ENCODE results near the gene IL23A. TPM values are rescaled to one million over a fixed set of nuclear protein-coding genes. Genes with fewer than 3 reads are reported as not detected.

IL23A gene
- total and polyA plus RNA-seq, 10 of the 15 experiments (the other 5 are each of a cell fraction or from before 2014, with no cell fraction given), result 3.3 to 11.1 (median 5.2) TPM

DNA sequence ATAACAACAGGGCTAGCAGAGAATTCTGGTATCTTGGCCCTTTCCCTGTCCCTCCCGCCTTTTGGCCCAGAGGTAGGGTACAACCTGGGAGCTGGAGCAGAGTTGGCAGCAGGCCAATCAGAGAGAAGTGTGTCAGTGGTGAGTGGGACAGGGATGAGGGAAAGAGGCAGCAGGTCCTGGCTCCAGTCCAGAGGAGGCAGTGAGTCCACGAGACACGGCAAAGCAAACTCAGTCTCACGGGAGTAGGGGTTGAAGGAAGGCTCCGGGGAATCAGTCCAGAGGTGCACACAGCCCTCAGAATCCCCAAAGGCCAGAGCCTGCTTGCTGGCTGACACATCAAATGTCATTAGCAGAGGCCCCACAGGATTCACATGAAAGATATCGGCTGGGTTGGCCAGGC, 12.2 kb upstream of the IL23A start:
- DNase-seq (ENCODE audit: low read depth, low spot score) (no peak), FAIRE-seq (no peak), ATAC-seq (no peak)
- H3K9ac ChIP-seq (ENCODE audit: control insufficient read depth, insufficient read depth, low read length), result no peak overlapping the region
- H3K4me3 ChIP-seq, result no peak overlapping the region
- ChIA-PET POLR2A (interaction anchor here (0.6 to 1.4 kb wide), 2 partner anchors 9 to 32 kb away, joined by 3 to 4 read pairs; no protein-coding TSS in a partner anchor), SMC1A (ENCODE audit: uncharacterized antibody, unreplicated experiment) (interaction anchor here (0.7 kb wide), 1 partner anchor 137 kb away, joined by 4 read pairs; no protein-coding TSS in a partner anchor), RAD21 (ENCODE audit: unreplicated experiment) (no interaction called here), CTCF (interaction anchor here (2.5 kb wide), 1 partner anchor 137 kb away, joined by 6 read pairs; no protein-coding TSS in a partner anchor)
- H3K4me1 ChIP-seq (ENCODE audit: control insufficient read depth, insufficient read depth, low read length), result no peaks in the 10 kb centered on the region
- TF ChIP-seq RBBP5 (conservative IDR thresholded peaks at IDR 0.05) (no peak), HDAC2 (IDR thresholded peaks at IDR 0.05) (no peak), EZH2 (IDR thresholded peaks at IDR 0.05; ENCODE audit: borderline replicate concordance, control insufficient read depth, low read depth, low read length) (no peak), JUND (IDR thresholded peaks at IDR 0.05; ENCODE audit: low read depth, low read length) (no peak), KLF5 (IDR thresholded peaks at IDR 0.05; ENCODE audit: partially characterized antibody) (no peak), YY1 (IDR thresholded peaks at IDR 0.05; ENCODE audit: low read depth, low read length) (no peak), ZNF24 (IDR thresholded peaks at IDR 0.05) (no peak), PAX5 (IDR thresholded peaks at IDR 0.05; ENCODE audit: borderline replicate concordance, low read depth, low read length) (no peak), ZSCAN29 (IDR thresholded peaks at IDR 0.05) (no peak), LARP7 (IDR thresholded peaks at IDR 0.05) (no peak), KAT2A (conservative IDR thresholded peaks at IDR 0.05; ENCODE audit: control insufficient read depth, low read depth, low read length) (no peak), POLR2AphosphoS2 (IDR thresholded peaks at IDR 0.05; ENCODE audit: low read depth, low read length) (no peak), HCFC1 (IDR thresholded peaks at IDR 0.05; ENCODE audit: low read length) (no peak), ETV6 (conservative IDR thresholded peaks at IDR 0.05 in 1 of 2, IDR thresholded peaks at IDR 0.05 in 1 of 2; ENCODE audit: borderline replicate concordance in 1 of 2, low read depth in 1 of 2) (no peak), WRNIP1 (IDR thresholded peaks at IDR 0.05; ENCODE audit: borderline replicate concordance, low read depth, low read length) (no peak)
- TF ChIP-seq, protein P1, sequence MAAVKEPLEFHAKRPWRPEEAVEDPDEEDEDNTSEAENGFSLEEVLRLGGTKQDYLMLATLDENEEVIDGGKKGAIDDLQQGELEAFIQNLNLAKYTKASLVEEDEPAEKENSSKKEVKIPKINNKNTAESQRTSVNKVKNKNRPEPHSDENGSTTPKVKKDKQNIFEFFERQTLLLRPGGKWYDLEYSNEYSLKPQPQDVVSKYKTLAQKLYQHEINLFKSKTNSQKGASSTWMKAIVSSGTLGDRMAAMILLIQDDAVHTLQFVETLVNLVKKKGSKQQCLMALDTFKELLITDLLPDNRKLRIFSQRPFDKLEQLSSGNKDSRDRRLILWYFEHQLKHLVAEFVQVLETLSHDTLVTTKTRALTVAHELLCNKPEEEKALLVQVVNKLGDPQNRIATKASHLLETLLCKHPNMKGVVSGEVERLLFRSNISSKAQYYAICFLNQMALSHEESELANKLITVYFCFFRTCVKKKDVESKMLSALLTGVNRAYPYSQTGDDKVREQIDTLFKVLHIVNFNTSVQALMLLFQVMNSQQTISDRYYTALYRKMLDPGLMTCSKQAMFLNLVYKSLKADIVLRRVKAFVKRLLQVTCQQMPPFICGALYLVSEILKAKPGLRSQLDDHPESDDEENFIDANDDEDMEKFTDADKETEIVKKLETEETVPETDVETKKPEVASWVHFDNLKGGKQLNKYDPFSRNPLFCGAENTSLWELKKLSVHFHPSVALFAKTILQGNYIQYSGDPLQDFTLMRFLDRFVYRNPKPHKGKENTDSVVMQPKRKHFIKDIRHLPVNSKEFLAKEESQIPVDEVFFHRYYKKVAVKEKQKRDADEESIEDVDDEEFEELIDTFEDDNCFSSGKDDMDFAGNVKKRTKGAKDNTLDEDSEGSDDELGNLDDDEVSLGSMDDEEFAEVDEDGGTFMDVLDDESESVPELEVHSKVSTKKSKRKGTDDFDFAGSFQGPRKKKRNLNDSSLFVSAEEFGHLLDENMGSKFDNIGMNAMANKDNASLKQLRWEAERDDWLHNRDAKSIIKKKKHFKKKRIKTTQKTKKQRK (IDR thresholded peaks at IDR 0.05; ENCODE audit: low read depth, low read length), result no peak
- TF ChIP-seq, protein P2, sequence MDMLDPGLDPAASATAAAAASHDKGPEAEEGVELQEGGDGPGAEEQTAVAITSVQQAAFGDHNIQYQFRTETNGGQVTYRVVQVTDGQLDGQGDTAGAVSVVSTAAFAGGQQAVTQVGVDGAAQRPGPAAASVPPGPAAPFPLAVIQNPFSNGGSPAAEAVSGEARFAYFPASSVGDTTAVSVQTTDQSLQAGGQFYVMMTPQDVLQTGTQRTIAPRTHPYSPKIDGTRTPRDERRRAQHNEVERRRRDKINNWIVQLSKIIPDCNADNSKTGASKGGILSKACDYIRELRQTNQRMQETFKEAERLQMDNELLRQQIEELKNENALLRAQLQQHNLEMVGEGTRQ (IDR thresholded peaks at IDR 0.05; ENCODE audit: borderline replicate concordance, low read depth, low read length), result no peak
- TF ChIP-seq, protein P3, sequence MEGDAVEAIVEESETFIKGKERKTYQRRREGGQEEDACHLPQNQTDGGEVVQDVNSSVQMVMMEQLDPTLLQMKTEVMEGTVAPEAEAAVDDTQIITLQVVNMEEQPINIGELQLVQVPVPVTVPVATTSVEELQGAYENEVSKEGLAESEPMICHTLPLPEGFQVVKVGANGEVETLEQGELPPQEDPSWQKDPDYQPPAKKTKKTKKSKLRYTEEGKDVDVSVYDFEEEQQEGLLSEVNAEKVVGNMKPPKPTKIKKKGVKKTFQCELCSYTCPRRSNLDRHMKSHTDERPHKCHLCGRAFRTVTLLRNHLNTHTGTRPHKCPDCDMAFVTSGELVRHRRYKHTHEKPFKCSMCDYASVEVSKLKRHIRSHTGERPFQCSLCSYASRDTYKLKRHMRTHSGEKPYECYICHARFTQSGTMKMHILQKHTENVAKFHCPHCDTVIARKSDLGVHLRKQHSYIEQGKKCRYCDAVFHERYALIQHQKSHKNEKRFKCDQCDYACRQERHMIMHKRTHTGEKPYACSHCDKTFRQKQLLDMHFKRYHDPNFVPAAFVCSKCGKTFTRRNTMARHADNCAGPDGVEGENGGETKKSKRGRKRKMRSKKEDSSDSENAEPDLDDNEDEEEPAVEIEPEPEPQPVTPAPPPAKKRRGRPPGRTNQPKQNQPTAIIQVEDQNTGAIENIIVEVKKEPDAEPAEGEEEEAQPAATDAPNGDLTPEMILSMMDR (IDR thresholded peaks at IDR 0.05 in 2 of 3, conservative IDR thresholded peaks at IDR 0.05 in 1 of 3; ENCODE audit: control insufficient read depth in 2 of 3, extremely low read depth in 1 of 3, insufficient read depth in 1 of 3, low read depth in 3 of 3, low read length in 3 of 3), result no peak
- H3K79me2 ChIP-seq (ENCODE audit: control insufficient read depth, insufficient read depth, low read length), result no peaks in the 10 kb centered on the region
- no peak overlapping the region for H2AFZ ChIP-seq (ENCODE audit: control insufficient read depth, low read depth, low read length)
- 100% methylated on average over 6 of the region's 6 CpGs for WGBS (ENCODE audit: insufficient coverage, insufficient replicate concordance, low lambda C conversion rate, missing lambda C conversion rate)
- H3K27me3 ChIP-seq (replicated peaks in 1 of 2; ENCODE audit: control insufficient read depth in 2 of 2, insufficient read depth in 2 of 2, low read length in 1 of 2), result no peaks in the 10 kb centered on the region
- no peak overlapping the region for H3K4me2 ChIP-seq (ENCODE audit: control insufficient read depth, insufficient read depth)
- peaks cover 0 to 16% of the 10 kb centered on the region in 2 experiments; a peak in 3 of 4 replicates for H3K36me3 ChIP-seq (ENCODE audit: control insufficient read depth in 2 of 2, insufficient read depth in 2 of 2, low read length in 1 of 2)
- no peaks in the 10 kb centered on the region for H3K9me3 ChIP-seq (replicated peaks; ENCODE audit: control insufficient read depth, insufficient read depth, low read length)
- H4K20me1 ChIP-seq (ENCODE audit: control insufficient read depth, insufficient read depth), result no peaks in the 10 kb centered on the region
- intact Hi-C loops (cut with micrococcal nuclease; ENCODE audit: unreplicated experiment), result no loop called here
- in situ Hi-C loops (cut with MboI), result no loop called here
- no TSS peak for BruUV-seq (replicated peaks)
- no peak overlapping the region for H3K27ac ChIP-seq (ENCODE audit: control insufficient read depth, insufficient read depth)
